ENCODE measurements around the gene TMEM63A.
A peak's percentile ranks its signal among the peaks of the same experiment; 100 is the strongest.
"Not testable (repeated sequence)": the region's sequence is repeated elsewhere in the genome, so short reads cannot be mapped to it uniquely, and the experiment has no call there.

TMEM63A gene

GRCh38 chr1:225881959-225882693, at the start of gene TMEM63A:
TSS of gene TMEM63A (minus strand) at chr1:225882380. CDS start at chr1:225877580, 4,800 bp downstream.
- DNase-seq (ENCODE audit: low read depth, low spot score): no peak

- DNase-seq (ENCODE audit: low read depth, low spot score): no peak
Measured at GRCh38 chr1:225931270-225932136, 49.3 kb upstream of the TMEM63A start.

DNA sequence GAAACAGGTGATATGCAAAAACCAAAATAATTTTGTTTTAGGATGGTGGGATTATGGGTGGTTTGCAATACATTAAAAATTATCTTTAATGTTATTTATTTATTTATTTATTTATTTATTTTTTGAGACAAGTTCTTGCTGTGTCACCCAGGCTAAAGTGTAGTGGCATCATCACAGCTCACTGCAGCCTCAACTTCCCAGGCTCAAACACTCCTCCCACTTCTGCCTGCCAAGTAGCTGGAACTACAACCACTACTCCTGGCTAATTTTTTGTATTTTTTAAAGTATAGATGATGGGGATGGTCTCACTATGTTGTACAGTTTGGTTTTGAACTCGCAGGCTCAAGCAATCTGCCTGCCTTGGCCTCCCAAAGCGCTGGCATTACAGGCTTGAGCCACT, 48.4 kb upstream of the TMEM63A start:
- DNase-seq (ENCODE audit: low read depth, low spot score): no peak

- DNase-seq (ENCODE audit: low read depth, low spot score): not testable (repeated sequence)
Measured at GRCh38 chr1:225929462-225929861, 47.3 kb upstream of the TMEM63A start.

DNA sequence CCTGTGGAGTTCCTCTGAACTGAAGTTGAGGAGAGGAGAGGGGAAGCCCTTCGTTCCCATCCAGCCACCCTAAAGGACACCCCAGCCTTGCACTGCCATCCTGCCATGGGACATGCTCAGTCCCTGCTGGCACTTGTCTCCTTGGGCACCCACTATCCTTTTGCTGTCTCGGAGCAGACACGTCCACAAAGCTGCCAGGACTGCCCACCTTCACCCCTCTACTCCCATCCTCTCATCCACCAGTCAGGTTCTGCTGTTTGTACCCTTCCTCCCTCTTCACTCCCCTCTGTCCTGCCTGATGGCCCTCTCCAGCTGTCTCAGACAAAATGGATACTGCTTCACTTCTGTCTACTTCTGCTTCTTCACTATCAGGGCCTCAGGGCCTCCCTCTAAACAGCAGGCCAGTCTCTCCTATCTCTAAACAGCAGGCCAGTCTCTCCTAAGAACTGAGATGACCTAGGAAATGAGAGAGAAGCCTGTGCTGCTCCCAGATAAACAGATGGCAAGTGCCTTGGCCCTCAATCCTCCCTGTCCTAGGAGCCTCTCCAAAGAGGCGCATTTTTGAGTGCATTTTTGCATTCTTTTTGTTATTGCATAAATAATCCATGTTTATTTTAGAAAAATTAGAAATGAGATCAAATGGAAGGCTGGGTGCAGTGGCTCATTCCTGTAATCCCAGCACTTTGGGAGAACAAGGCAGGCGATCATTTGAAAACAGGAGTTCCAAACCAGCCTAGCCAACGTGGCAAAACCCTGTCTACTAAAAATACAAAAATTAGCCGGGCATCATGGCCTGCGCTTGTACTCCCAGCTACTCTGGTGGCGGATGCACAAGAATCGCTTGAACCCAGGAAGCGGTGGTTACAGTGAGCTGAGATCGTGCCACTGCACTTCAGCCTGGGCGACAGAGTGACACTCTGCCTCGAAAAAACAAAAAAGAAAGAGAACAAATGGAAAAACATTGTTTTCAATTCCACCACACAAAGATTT, 46.3 kb upstream of the TMEM63A start:
- no peak for DNase-seq (ENCODE audit: low read depth, low spot score)

- no peak for DNase-seq (ENCODE audit: low read depth, low spot score)
Measured at GRCh38 chr1:225926551-225927113, 44.5 kb upstream of the TMEM63A start.

- DNase-seq (ENCODE audit: low read depth, low spot score): peak; percentile 82
Measured at GRCh38 chr1:225923692-225924555, 41.7 kb upstream of the TMEM63A start, which contains the start of gene PYCR2. TSS of gene PYCR2 (minus strand) at chr1:225924250. CDS start at chr1:225924110, 140 bp downstream.

GRCh38 chr1:225923381-225923691, 41.2 kb upstream of the TMEM63A start:
- no peak for DNase-seq (ENCODE audit: low read depth, low spot score)

DNA sequence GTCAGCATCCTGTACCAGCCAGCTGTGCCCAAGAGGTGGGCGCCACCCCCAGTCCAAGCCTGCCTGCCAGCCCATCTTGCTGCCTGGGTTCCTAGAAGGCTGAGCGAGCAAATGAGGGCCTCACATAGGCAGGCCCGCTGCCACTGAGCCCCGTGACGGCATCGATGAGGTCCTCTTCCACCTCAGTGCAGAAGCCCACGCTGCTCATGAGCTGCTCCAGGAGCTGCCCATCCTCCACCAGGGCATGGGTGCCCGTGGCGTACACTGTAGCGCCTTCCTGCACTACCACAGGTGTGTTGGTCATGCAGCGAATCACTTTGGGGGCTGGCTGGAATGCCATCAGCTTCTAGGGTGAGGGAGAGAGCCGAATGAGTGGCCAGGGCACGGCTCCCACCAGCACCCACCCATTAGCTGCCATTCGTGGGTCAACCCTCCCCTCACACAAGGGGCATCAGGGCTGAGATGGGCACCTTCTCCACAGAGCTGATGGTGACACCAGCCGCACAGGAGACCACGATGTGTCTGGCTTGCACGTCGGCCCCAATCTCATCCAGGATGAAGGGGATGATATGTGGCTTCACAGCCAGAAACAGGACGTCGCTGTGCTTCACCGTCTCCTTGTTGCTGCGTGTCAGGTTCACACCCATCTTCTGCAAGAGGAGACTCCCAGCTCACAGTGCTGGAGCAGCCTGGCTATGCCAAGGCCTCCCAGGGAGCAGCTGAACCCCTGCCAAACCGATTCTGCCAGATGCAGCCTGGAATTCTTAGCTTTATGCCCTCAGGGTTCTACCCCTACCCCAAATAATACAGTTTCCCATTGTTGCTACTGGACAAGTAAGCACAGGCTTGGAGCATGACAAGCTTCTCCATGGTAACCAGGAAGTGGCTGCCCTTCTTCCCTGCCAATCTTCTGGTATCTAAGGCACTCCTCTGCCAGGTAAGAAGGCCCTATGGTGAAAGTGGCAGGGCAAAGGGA, 39.8 kb upstream of the TMEM63A start:
- DNase-seq (ENCODE audit: low read depth, low spot score): no peak

DNA sequence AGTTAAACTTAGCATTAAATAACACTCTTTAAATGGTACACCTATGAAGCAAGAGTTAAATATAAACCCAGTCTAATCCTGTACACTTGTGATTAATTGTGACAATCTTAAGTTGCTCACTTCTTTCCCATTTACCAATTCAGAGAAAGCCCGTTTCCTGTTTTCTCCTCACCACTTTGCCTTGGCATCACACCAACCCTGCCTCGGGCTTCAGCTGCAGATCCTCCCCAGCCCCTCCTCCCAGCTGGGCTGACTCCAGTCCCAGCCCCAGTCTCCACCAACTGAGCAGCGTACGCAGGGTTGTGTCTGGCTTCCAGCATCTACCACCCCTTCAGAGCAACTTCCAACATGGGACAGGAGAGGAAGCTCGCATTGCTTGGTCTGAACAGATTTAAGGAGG, 37.7 kb upstream of the TMEM63A start:
- no peak for DNase-seq (ENCODE audit: low read depth, low spot score)

DNA sequence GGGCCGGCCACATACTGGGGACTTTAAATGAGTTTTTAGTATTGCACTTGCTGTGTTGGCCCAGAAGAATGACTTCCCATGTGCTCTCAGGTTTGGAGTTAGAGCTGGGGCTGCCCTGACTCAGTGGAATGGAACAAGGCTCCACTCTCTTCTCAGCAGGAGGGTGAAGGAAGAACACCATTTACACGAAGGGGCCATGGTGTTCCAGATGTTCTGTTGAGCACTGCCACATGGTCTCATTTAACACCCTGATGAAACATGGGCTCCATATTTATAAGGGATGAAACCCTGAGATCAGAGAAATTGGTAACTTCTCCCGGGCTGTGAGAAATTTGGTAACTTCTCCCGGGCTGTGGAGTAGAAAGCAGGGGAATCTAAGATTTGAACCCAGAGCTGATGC, 36.1 kb upstream of the TMEM63A start:
- DNase-seq (ENCODE audit: low read depth, low spot score): no peak

GRCh38 chr1:225917536-225917935, 35.4 kb upstream of the TMEM63A start:
- no peak for DNase-seq (ENCODE audit: low read depth, low spot score)

GRCh38 chr1:225917101-225917500, 34.9 kb upstream of the TMEM63A start:
- no peak for DNase-seq (ENCODE audit: low read depth, low spot score)

DNA sequence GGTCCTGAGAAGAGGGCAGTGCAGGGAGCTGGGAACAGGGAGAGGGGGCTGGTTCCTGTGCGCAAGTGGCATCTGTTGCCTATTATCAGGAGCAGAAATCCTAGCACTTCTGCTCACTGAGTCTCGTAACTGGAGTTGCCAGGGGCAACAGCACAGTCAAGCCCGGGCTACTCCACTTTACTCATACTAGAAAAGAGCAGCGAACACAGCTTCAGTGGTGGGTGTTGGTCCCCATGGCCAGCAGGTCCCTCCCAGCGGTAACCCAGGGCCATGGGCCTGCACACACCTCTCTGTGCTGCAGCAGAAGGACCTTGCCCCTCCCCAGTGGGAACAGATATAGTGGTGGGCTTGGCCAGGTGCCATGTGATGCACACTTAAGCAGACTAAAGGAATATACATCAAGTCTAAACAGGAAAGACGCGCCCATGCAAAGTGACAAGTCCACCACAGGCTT, 33.4 kb upstream of the TMEM63A start:
- no peak for DNase-seq (ENCODE audit: low read depth, low spot score)

- DNase-seq (ENCODE audit: low read depth, low spot score): no peak
Measured at GRCh38 chr1:225914947-225915346, 32.8 kb upstream of the TMEM63A start.

- no peak for DNase-seq (ENCODE audit: low read depth, low spot score)
Measured at GRCh38 chr1:225914391-225914790, 32.2 kb upstream of the TMEM63A start.

DNA sequence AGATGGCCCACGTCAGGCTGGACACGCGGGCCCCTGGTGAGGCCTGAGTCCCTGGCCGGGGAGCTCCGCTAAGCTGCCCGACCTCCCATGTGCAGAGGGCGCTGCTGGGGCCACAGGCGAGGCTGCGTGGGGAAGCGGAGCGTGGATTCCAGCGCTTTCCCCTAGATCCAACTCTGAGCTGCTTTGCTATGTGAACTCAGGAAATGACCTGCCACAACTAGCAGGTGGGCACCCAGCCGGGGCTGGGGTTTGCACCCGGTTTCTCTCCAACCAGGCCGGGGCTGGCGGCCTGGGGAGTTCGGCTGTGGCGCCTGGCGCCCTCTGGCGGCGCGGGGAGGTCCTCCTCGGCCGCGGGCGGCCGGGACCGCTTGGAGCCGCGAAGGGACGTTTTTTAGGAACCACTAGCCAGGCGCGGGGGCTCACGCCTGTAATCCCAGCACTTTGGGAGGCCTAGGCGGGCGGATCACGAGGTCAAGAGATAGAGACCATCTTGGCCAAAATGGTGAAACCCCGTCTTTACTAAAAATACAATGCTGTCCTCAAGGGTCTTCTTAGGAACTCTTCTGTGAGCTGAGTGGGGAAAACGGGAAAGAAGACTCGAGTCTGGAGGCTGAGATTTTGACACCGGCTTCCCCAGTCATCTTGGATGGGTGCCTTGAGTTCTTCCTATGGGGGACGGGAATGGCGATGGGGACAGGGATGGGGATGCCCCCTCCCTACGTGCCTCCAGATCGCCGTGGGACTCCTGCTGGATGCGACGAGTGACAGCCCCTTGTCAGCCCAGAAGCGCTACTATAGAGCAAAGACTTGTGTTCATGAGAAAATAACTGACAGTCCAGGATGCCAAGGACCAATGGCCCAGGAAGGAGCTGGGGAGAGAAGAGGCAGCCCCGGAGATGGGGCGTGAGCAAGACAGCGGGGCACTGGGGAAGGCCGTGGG, 29.3 kb upstream of the TMEM63A start:
- DNase-seq (ENCODE audit: low read depth, low spot score): no peak

- no peak for DNase-seq (ENCODE audit: low read depth, low spot score)
Measured at GRCh38 chr1:225909477-225909876, 27.3 kb upstream of the TMEM63A start.
